BLaER1 (cell line): Measurements from ENCODE around the gene PTCD3.

Experiments used
- H3K27ac ChIP-seq: shearing (Covaris generic); formaldehyde crosslinking; 2 replicates; pipeline ENCODE4 v1.8.1; 2022
- H3K27me3 ChIP-seq: shearing (Covaris generic); formaldehyde crosslinking; 2 replicates; pipeline ENCODE4 v1.8.1; 2022
- H3K36me3 ChIP-seq: shearing (Covaris generic); formaldehyde crosslinking; 2 replicates; pipeline ENCODE4 v1.8.1; 2022
- H3K4me1 ChIP-seq: shearing (Covaris generic); formaldehyde crosslinking; 2 replicates; pipeline ENCODE4 v1.8.1; 2022
- H3K4me2 ChIP-seq: shearing (Covaris generic); formaldehyde crosslinking; 2 replicates; pipeline ENCODE4 v1.8.1; 2022
- H3K4me3 ChIP-seq: shearing (Covaris generic); formaldehyde crosslinking; 2 replicates; pipeline ENCODE4 v1.8.1; 2022
- H3K9ac ChIP-seq: shearing (Covaris generic); formaldehyde crosslinking; 2 replicates; pipeline ENCODE4 v1.8.1; 2022
- H3K9me3 ChIP-seq: shearing (Covaris generic); formaldehyde crosslinking; 2 replicates; pipeline ENCODE4 v1.8.1; 2022
- H4K20me1 ChIP-seq: shearing (Covaris generic); formaldehyde crosslinking; 2 replicates; pipeline ENCODE4 v1.8.1; 2022
- Cebpa-rat ChIP-seq: shearing (Covaris generic); IDR thresholded peaks from 2 replicates; pipeline ENCODE4 v1.8.1; 2022

The PTCD3 gene

GRCh38 chr2:86105969-86106945, at the start of gene PTCD3:
TSS of gene PTCD3 (plus strand) at chr2:86106235. CDS start at chr2:86106248, 13 bp downstream.
- peak within 1 kb of the TSS; percentile 89 for H3K27ac ChIP-seq
- H3K36me3 ChIP-seq = peaks cover 60% of the 10 kb centered on the region
- peak within 1 kb of the TSS; percentile 88 for H3K9ac ChIP-seq
- peak within 1 kb of the TSS; percentile 89 for H3K4me2 ChIP-seq
- peak within 1 kb of the TSS; percentile 76 for H3K4me3 ChIP-seq
- no peaks in the 10 kb centered on the region for H3K27me3 ChIP-seq
- H3K9me3 ChIP-seq = no peaks in the 10 kb centered on the region
- no peak for TF ChIP-seq Cebpa-rat
- H3K4me1 ChIP-seq = peaks cover 36% of the 10 kb centered on the region
- H4K20me1 ChIP-seq = peaks cover 82% of the 10 kb centered on the region

DNA sequence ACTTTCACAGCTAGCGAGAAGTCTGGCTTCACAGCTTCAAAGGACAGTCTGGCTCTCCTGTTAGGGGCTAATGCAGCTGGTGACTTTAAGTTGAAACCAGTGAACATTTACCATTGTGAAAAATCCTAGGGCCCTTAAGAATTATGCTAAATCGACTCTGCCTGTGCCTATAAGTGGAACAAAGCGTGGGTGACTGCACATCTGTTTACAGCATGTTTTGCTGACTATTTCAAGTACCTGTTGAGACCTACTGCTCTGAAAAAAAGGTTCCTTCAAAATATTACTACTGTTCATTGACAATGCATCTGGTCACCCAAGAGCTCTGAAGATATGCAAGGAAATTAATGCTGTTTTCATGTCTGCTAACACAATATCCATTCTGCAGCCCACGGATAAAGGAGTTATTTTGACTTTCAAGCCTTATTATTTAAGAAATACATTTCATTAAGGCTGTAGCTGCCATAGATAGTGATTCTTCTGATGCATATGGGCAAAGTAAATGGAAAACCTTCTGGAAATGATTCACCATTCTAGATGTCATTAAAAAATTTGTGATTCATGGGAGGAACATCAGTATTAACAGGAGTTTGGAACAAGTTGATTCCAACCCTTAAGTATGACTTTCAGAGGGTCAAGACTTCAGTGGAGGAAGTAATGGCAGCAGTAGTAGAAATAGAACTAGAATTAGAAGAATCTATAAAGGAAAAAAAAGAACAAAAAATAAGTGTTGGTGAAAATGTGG, 49.3 kb upstream of the PTCD3 start:
- Histone ChIP-seq H4K20me1 (0 out of 2 replicates have a peak, but pooled peaks cover 6% of the 10 kb centered on the region), H3K27me3 (no peaks in the 10 kb centered on the region), H3K4me1 (no peaks in the 10 kb centered on the region), H3K4me3 (no peak overlapping the region), H3K9me3 (no peaks in the 10 kb centered on the region), H3K4me2 (no peak overlapping the region), H3K36me3 (peaks cover 95% of the 10 kb centered on the region), H3K9ac (no peak overlapping the region), H3K27ac (no peak overlapping the region)
- TF ChIP-seq Cebpa-rat = no peak

DNA sequence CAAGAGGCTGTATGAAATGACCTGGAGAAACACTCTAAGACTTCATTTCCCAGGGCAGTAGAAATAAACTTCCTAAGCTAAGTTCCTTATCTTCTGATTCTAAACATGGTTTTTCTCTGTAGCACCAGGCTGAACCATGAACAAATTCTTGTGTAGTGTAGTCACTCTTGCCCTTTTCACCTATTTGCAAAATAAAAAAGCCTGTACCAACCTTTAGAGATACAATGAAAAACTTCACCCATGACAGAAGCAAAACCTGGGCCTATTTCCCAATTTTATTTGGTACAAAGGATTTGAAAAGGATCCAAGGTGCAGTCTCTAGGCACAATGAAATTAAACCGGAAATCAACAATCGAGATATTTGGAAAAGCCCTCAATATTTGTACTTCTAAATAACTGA, 44.0 kb upstream of the PTCD3 start:
- no peaks in the 10 kb centered on the region for H3K27me3 ChIP-seq
- H3K36me3 ChIP-seq = peaks cover 95% of the 10 kb centered on the region
- no peak overlapping the region for H3K4me3 ChIP-seq
- H3K9me3 ChIP-seq = 0 out of 2 replicates have a peak, but pooled peaks cover 3% of the 10 kb centered on the region
- no peak overlapping the region for H3K9ac ChIP-seq
- no peak overlapping the region for H3K27ac ChIP-seq
- no peaks in the 10 kb centered on the region for H3K4me1 ChIP-seq
- TF ChIP-seq Cebpa-rat = no peak
- no peaks in the 10 kb centered on the region for H4K20me1 ChIP-seq
- H3K4me2 ChIP-seq = no peak overlapping the region

DNA sequence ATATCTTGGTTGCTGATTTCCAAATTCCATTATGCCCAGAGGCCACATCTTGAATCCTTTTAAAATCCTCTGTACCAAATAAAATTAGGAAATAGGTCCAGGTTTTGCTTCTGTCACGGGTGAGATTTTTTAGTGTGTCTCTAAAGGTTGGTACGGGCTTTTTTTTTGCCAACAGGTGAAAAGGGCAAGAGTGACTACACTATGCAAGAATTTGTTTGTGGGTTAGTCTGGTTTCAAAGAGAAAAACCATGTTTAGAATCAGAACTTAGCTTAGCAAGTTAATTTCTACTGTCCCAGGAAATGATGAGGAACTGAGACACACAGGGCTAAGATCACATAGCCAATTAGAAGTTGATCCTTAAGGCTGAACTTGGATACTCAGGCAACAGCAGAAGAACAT, 42.0 kb upstream of the PTCD3 start:
- no peak overlapping the region for H3K9ac ChIP-seq
- TF ChIP-seq Cebpa-rat = no peak
- no peak overlapping the region for H3K27ac ChIP-seq
- peaks cover 95% of the 10 kb centered on the region for H3K36me3 ChIP-seq
- no peaks in the 10 kb centered on the region for H3K27me3 ChIP-seq
- no peak overlapping the region for H3K4me2 ChIP-seq
- H3K4me3 ChIP-seq = no peak overlapping the region
- no peaks in the 10 kb centered on the region for H4K20me1 ChIP-seq
- 0 out of 2 replicates have a peak, but pooled peaks cover 3% of the 10 kb centered on the region for H3K9me3 ChIP-seq
- peaks cover 5% of the 10 kb centered on the region for H3K4me1 ChIP-seq

- H3K27me3 ChIP-seq = no peaks in the 10 kb centered on the region
- H3K9me3 ChIP-seq = 0 out of 2 replicates have a peak, but pooled peaks cover 3% of the 10 kb centered on the region
- H3K36me3 ChIP-seq = peaks cover 97% of the 10 kb centered on the region
- H3K9ac ChIP-seq = no peak overlapping the region
- H3K4me3 ChIP-seq = no peak overlapping the region
- no peaks in the 10 kb centered on the region for H4K20me1 ChIP-seq
- no peak overlapping the region for H3K27ac ChIP-seq
- TF ChIP-seq Cebpa-rat = no peak
- H3K4me1 ChIP-seq = peaks cover 17% of the 10 kb centered on the region
- no peak overlapping the region for H3K4me2 ChIP-seq
Observed at GRCh38 chr2:86065512-86065911, 40.5 kb upstream of the PTCD3 start.

- Histone ChIP-seq H3K9me3 (0 out of 2 replicates have a peak, but pooled peaks cover 3% of the 10 kb centered on the region), H3K4me3 (no peak overlapping the region), H3K9ac (no peak overlapping the region), H3K27me3 (no peaks in the 10 kb centered on the region), H3K4me2 (no peak overlapping the region), H4K20me1 (no peaks in the 10 kb centered on the region), H3K36me3 (peaks cover 97% of the 10 kb centered on the region), H3K4me1 (peaks cover 17% of the 10 kb centered on the region), H3K27ac (no peak overlapping the region)
- no peak for TF ChIP-seq Cebpa-rat
Observed at GRCh38 chr2:86066007-86066578, 39.9 kb upstream of the PTCD3 start.

GRCh38 chr2:86066915-86067314, 39.1 kb upstream of the PTCD3 start:
- Histone ChIP-seq H3K9me3 (0 out of 2 replicates have a peak, but pooled peaks cover 3% of the 10 kb centered on the region), H4K20me1 (no peaks in the 10 kb centered on the region), H3K27ac (no peak overlapping the region), H3K27me3 (no peaks in the 10 kb centered on the region), H3K4me1 (peaks cover 21% of the 10 kb centered on the region), H3K36me3 (peaks cover 97% of the 10 kb centered on the region), H3K4me3 (no peak overlapping the region), H3K4me2 (no peak overlapping the region), H3K9ac (no peak overlapping the region)
- TF ChIP-seq Cebpa-rat = no peak

GRCh38 chr2:86068136-86068588, 37.9 kb upstream of the PTCD3 start:
- H3K27me3 ChIP-seq = no peaks in the 10 kb centered on the region
- peaks cover 34% of the 10 kb centered on the region for H3K4me1 ChIP-seq
- no peak for TF ChIP-seq Cebpa-rat
- no peak overlapping the region for H3K4me3 ChIP-seq
- H4K20me1 ChIP-seq = no peaks in the 10 kb centered on the region
- no peak overlapping the region for H3K4me2 ChIP-seq
- H3K36me3 ChIP-seq = peaks cover 93% of the 10 kb centered on the region
- H3K9ac ChIP-seq = no peak overlapping the region
- H3K9me3 ChIP-seq = 0 out of 2 replicates have a peak, but pooled peaks cover 3% of the 10 kb centered on the region
- H3K27ac ChIP-seq = no peak overlapping the region

DNA sequence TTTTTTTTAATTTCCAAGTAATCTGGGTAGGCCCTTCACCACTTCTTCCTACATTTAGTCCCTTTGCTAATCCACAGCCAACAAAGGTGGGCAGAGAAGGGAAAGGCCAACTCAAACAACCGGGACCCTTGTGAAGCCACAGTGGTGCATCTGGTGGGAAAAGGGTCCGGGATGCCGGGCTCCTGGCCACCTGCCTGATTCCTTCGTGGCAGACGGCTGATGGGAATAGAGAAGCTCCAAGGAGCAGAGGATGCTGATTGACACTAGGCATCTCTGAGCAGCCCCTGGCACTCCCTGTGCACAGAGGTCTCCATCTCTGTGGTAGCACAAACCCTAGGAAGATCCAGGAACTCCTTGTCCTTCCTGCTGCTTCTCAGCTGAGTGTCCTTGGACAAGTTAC, 37.4 kb upstream of the PTCD3 start:
- Histone ChIP-seq H3K4me1 (peaks cover 39% of the 10 kb centered on the region), H3K27me3 (no peaks in the 10 kb centered on the region), H3K9me3 (0 out of 2 replicates have a peak, but pooled peaks cover 3% of the 10 kb centered on the region), H3K9ac (no peak overlapping the region), H3K4me2 (no peak overlapping the region), H3K36me3 (peaks cover 93% of the 10 kb centered on the region), H3K4me3 (no peak overlapping the region), H3K27ac (no peak overlapping the region), H4K20me1 (no peaks in the 10 kb centered on the region)
- no peak for TF ChIP-seq Cebpa-rat
